ENCODE results near the gene SPINK13. TPM values are rescaled to one million over a fixed set of nuclear protein-coding genes. Genes with fewer than 3 reads are reported as not detected.

Gene SPINK13
- polyA plus RNA-seq, 1 donor from 2014 or later, result not detected

DNA sequence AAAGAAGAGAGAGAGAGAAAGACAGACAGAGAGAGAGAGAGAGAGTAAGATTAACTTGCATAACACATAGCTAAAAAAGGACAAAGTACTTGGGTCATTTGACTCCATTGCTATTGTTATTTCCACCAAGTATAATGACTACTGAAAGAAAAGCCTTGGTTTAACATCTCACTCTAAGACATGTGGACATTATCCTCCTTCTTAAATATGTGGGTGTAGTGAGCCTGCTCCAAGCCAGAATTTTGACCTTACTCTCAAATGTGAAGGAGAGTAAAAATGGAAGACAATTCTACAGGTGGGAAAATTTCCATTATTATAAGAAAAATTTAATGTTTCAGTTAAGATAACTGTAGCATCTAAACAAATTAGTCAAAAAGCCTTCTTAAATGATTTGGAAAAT lies 38.8 kb upstream of the SPINK13 start:
- H3K9ac ChIP-seq (ENCODE audit: low read length), result no peak overlapping the region
- H2AFZ ChIP-seq (ENCODE audit: low read depth, low read length), result no peak overlapping the region
- H3K4me2 ChIP-seq (ENCODE audit: low read length), result no peak overlapping the region
- H3K79me2 ChIP-seq (replicated peaks; ENCODE audit: insufficient read depth, low read length), result no peaks in the 10 kb centered on the region
- no peaks in the 10 kb centered on the region for H3K27me3 ChIP-seq (ENCODE audit: insufficient read depth, low read depth, low read length)
- no peaks in the 10 kb centered on the region for H3K9me2 ChIP-seq (ENCODE audit: insufficient read depth, low read length)
- TF ChIP-seq, protein P1, sequence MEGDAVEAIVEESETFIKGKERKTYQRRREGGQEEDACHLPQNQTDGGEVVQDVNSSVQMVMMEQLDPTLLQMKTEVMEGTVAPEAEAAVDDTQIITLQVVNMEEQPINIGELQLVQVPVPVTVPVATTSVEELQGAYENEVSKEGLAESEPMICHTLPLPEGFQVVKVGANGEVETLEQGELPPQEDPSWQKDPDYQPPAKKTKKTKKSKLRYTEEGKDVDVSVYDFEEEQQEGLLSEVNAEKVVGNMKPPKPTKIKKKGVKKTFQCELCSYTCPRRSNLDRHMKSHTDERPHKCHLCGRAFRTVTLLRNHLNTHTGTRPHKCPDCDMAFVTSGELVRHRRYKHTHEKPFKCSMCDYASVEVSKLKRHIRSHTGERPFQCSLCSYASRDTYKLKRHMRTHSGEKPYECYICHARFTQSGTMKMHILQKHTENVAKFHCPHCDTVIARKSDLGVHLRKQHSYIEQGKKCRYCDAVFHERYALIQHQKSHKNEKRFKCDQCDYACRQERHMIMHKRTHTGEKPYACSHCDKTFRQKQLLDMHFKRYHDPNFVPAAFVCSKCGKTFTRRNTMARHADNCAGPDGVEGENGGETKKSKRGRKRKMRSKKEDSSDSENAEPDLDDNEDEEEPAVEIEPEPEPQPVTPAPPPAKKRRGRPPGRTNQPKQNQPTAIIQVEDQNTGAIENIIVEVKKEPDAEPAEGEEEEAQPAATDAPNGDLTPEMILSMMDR (IDR thresholded peaks at IDR 0.05; ENCODE audit: poor library complexity, severe bottlenecking), result no peak
- no peak for TF ChIP-seq MXI1 (conservative IDR thresholded peaks at IDR 0.05; ENCODE audit: poor library complexity, severe bottlenecking)
- TF ChIP-seq, protein P2, sequence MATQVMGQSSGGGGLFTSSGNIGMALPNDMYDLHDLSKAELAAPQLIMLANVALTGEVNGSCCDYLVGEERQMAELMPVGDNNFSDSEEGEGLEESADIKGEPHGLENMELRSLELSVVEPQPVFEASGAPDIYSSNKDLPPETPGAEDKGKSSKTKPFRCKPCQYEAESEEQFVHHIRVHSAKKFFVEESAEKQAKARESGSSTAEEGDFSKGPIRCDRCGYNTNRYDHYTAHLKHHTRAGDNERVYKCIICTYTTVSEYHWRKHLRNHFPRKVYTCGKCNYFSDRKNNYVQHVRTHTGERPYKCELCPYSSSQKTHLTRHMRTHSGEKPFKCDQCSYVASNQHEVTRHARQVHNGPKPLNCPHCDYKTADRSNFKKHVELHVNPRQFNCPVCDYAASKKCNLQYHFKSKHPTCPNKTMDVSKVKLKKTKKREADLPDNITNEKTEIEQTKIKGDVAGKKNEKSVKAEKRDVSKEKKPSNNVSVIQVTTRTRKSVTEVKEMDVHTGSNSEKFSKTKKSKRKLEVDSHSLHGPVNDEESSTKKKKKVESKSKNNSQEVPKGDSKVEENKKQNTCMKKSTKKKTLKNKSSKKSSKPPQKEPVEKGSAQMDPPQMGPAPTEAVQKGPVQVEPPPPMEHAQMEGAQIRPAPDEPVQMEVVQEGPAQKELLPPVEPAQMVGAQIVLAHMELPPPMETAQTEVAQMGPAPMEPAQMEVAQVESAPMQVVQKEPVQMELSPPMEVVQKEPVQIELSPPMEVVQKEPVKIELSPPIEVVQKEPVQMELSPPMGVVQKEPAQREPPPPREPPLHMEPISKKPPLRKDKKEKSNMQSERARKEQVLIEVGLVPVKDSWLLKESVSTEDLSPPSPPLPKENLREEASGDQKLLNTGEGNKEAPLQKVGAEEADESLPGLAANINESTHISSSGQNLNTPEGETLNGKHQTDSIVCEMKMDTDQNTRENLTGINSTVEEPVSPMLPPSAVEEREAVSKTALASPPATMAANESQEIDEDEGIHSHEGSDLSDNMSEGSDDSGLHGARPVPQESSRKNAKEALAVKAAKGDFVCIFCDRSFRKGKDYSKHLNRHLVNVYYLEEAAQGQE (IDR thresholded peaks at IDR 0.05; ENCODE audit: borderline replicate concordance), result no peak
- H3F3A ChIP-seq (ENCODE audit: insufficient read depth, low read length, poor library complexity, severe bottlenecking), result no peaks in the 10 kb centered on the region
- no peaks in the 10 kb centered on the region for H4K20me1 ChIP-seq (ENCODE audit: insufficient read depth)
- no peaks in the 10 kb centered on the region for H3K9me3 ChIP-seq (ENCODE audit: low read length)
- H3K36me3 ChIP-seq (ENCODE audit: insufficient read depth, low read length), result no peaks in the 10 kb centered on the region
- H3K4me3 ChIP-seq (ENCODE audit: low read length), result no peak overlapping the region
- no peak overlapping the region for H3K27ac ChIP-seq (ENCODE audit: low read length)

DNA sequence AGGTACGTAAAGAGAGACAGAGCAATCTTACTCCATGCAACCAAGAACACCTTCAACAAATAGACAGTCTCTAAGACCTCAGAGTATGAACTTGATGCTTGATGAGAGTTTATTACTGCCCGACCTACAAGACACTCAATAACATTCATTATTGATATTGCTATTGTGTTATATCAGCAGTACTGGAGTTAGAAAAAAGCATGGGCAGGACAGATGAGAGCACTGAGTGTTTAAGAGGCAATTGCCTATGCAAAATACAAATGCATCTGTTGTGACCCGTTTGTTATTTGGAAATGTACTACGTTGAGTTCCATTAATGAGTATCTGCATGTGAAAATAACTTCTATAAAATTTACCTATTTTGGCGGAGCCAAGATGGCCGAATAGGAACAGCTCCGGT lies 38.4 kb upstream of the SPINK13 start:
- no peaks in the 10 kb centered on the region for H4K20me1 ChIP-seq (ENCODE audit: insufficient read depth)
- H3K4me2 ChIP-seq (ENCODE audit: low read length), result no peak overlapping the region
- no peak overlapping the region for H3K9ac ChIP-seq (ENCODE audit: low read length)
- no peak overlapping the region for H3K4me3 ChIP-seq (ENCODE audit: low read length)
- H3K27ac ChIP-seq (ENCODE audit: low read length), result no peak overlapping the region
- no peaks in the 10 kb centered on the region for H3K9me2 ChIP-seq (ENCODE audit: insufficient read depth, low read length)
- H3F3A ChIP-seq (ENCODE audit: insufficient read depth, low read length, poor library complexity, severe bottlenecking), result no peaks in the 10 kb centered on the region
- no peaks in the 10 kb centered on the region for H3K27me3 ChIP-seq (ENCODE audit: insufficient read depth, low read depth, low read length)
- H3K36me3 ChIP-seq (ENCODE audit: insufficient read depth, low read length), result no peaks in the 10 kb centered on the region
- H2AFZ ChIP-seq (ENCODE audit: low read depth, low read length), result no peak overlapping the region
- H3K79me2 ChIP-seq (replicated peaks; ENCODE audit: insufficient read depth, low read length), result no peaks in the 10 kb centered on the region
- H3K9me3 ChIP-seq (ENCODE audit: low read length), result no peaks in the 10 kb centered on the region
- TF ChIP-seq, protein P1 (IDR thresholded peaks at IDR 0.05; ENCODE audit: poor library complexity, severe bottlenecking), result no peak
- TF ChIP-seq MXI1 (conservative IDR thresholded peaks at IDR 0.05; ENCODE audit: poor library complexity, severe bottlenecking), result no peak
- TF ChIP-seq, protein P2 (IDR thresholded peaks at IDR 0.05; ENCODE audit: borderline replicate concordance), result no peak
- TF ChIP-seq RAD21 (conservative IDR thresholded peaks at IDR 0.05), result no peak
- TF ChIP-seq SMC3 (conservative IDR thresholded peaks at IDR 0.05; ENCODE audit: poor library complexity), result no peak
- no peak for TF ChIP-seq TAF1 (IDR thresholded peaks at IDR 0.05; ENCODE audit: low read depth)
- TF ChIP-seq EP300 (conservative IDR thresholded peaks at IDR 0.05; ENCODE audit: poor library complexity, severe bottlenecking), result no peak
